ENCODE results near the gene DACH1. TPM values are rescaled to one million over a fixed set of nuclear protein-coding genes. Genes with fewer than 3 reads are reported as not detected.

The DACH1 gene
- total RNA-seq, 1 experiment from 2014 or later: 0.11 TPM

GRCh38 chr13:71634182-71634581, 232.8 kb downstream of the DACH1 start:
- TF ChIP-seq CTCF (conservative IDR thresholded peaks at IDR 0.05; ENCODE audit: low read depth, low read length): no peak
- no peak for TF ChIP-seq EZH2 (IDR thresholded peaks at IDR 0.05; ENCODE audit: borderline replicate concordance, low read depth, low read length, poor library complexity, severe bottlenecking)
- Histone ChIP-seq H3K9me3 (ENCODE audit: low read depth, low read length, poor library complexity, severe bottlenecking) (no peaks in the 10 kb centered on the region), H3K36me3 (ENCODE audit: insufficient read depth, low read length, poor library complexity, severe bottlenecking) (no peaks in the 10 kb centered on the region), H3K27me3 (replicated peaks; ENCODE audit: insufficient read depth, low read depth, low read length, poor library complexity) (no peaks in the 10 kb centered on the region), H3K4me3 (ENCODE audit: low read depth, low read length, poor library complexity, severe bottlenecking) (no peak overlapping the region), H3K4me1 (ENCODE audit: insufficient read depth, low read length, poor library complexity, severe bottlenecking) (peaks cover 35% of the 10 kb centered on the region), H3K27ac (ENCODE audit: low read depth, low read length, poor library complexity, severe bottlenecking) (no peak overlapping the region)
- POLR2A ChIA-PET (ENCODE audit: low non-redundant PET): no interaction called here
- CTCF ChIA-PET: no interaction called here
- BruUV-seq (replicated peaks): no TSS peak
- DNase-seq (ENCODE audit: low spot score): no peak
- intact Hi-C loops (cut with micrococcal nuclease; ENCODE audit: unreplicated experiment): no loop called here

DNA sequence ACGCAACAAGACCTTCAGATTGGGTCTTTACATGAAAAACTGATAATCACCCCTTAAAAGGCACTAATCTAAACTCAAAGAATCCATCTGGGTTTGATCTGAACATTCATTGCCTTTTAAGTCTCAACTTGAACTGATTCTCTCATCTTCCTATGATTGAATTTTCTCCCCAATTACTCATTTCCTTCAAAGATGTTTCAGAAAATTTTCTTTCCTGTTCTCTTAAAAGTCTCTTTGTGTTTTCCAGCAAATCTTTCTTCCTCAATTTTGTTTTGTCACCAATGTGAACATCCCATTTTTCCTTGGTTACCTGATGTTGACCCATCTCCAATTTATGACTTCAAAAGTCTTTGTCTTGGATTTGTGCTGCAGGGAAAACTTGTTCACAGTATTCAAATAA, 234.3 kb downstream of the DACH1 start:
- DNase-seq (ENCODE audit: low spot score): peak; percentile 22
- no peaks in the 10 kb centered on the region for H3K9me3 ChIP-seq (ENCODE audit: low read depth, low read length, poor library complexity, severe bottlenecking)
- CTCF ChIA-PET: no interaction called here
- no peak overlapping the region for H3K4me3 ChIP-seq (ENCODE audit: low read depth, low read length, poor library complexity, severe bottlenecking)
- POLR2A ChIA-PET (ENCODE audit: low non-redundant PET): no interaction called here
- no peaks in the 10 kb centered on the region for H3K27me3 ChIP-seq (replicated peaks; ENCODE audit: insufficient read depth, low read depth, low read length, poor library complexity)
- intact Hi-C loops (cut with micrococcal nuclease; ENCODE audit: unreplicated experiment): no loop called here
- TF ChIP-seq CTCF (conservative IDR thresholded peaks at IDR 0.05; ENCODE audit: low read depth, low read length) (no peak), EZH2 (IDR thresholded peaks at IDR 0.05; ENCODE audit: borderline replicate concordance, low read depth, low read length, poor library complexity, severe bottlenecking) (no peak)
- H3K27ac ChIP-seq (ENCODE audit: low read depth, low read length, poor library complexity, severe bottlenecking): no peak overlapping the region
- no peaks in the 10 kb centered on the region for H3K36me3 ChIP-seq (ENCODE audit: insufficient read depth, low read length, poor library complexity, severe bottlenecking)
- no TSS peak for BruUV-seq (replicated peaks)
- H3K4me1 ChIP-seq (ENCODE audit: insufficient read depth, low read length, poor library complexity, severe bottlenecking): peaks cover 32% of the 10 kb centered on the region

DNA sequence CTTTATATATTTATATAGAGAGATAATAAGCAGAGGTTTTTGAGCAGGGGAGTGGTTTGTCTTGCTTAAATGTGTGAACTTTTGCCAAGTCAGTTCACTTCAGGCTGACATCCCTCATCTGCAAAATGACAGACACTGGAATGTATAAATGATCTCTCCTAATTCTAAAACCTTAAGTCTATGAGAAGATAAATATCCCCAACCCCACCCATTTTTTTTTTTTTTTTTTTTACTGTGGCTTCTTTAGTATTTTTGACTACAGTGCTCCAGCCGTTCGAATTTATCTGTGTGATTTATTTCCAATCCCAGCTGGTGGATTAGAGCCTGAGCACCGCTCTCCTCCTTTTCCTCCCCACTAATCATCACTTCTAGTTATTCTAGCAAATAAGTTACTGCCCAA, 234.8 kb downstream of the DACH1 start:
- ChIA-PET CTCF (no interaction called here), POLR2A (ENCODE audit: low non-redundant PET) (no interaction called here)
- peak; percentile 30 for DNase-seq (ENCODE audit: low spot score)
- TF ChIP-seq CTCF (conservative IDR thresholded peaks at IDR 0.05; ENCODE audit: low read depth, low read length): no peak
- no peak for TF ChIP-seq EZH2 (IDR thresholded peaks at IDR 0.05; ENCODE audit: borderline replicate concordance, low read depth, low read length, poor library complexity, severe bottlenecking)
- no peaks in the 10 kb centered on the region for H3K27me3 ChIP-seq (replicated peaks; ENCODE audit: insufficient read depth, low read depth, low read length, poor library complexity)
- H3K9me3 ChIP-seq (ENCODE audit: low read depth, low read length, poor library complexity, severe bottlenecking): no peaks in the 10 kb centered on the region
- no peaks in the 10 kb centered on the region for H3K36me3 ChIP-seq (ENCODE audit: insufficient read depth, low read length, poor library complexity, severe bottlenecking)
- BruUV-seq (replicated peaks): no TSS peak
- peaks cover 32% of the 10 kb centered on the region for H3K4me1 ChIP-seq (ENCODE audit: insufficient read depth, low read length, poor library complexity, severe bottlenecking)
- H3K27ac ChIP-seq (ENCODE audit: low read depth, low read length, poor library complexity, severe bottlenecking): no peak overlapping the region
- intact Hi-C loops (cut with micrococcal nuclease; ENCODE audit: unreplicated experiment): no loop called here
- no peak overlapping the region for H3K4me3 ChIP-seq (ENCODE audit: low read depth, low read length, poor library complexity, severe bottlenecking)
